T-cell (primary cell): Measurements from ENCODE around the gene SNX9. TPM values are rescaled to one million over a fixed set of nuclear protein-coding genes. Genes with fewer than 3 reads are reported as not detected.
"Not testable (repeated sequence)": the region's sequence is repeated elsewhere in the genome, so short reads cannot be mapped to it uniquely, and the experiment has no call there.

Experiments
- ATAC-seq, 4 experiments: fragments of 200-7000 bp in 3 of 4; fragments of 150-1000 bp in 1 of 4; cut with Tn5 transposase; replicated peaks in 1 of 4; 1 replicate in 3 of 4; 2 replicates in 1 of 4; pipeline ENCODE4 v1.10.0; 2021; ENCODE audit warnings: moderate library complexity in 3 of 4, mild to moderate bottlenecking in 2 of 4, moderate number of reproducible peaks in 1 of 4
- CTCF ChIA-PET, 2 donors: fragments of 300-600 bp; sonication (Branson Sonifier 250); formaldehyde crosslinking; loops; one replicate each; lab custom pipeline; 2022; ENCODE audit warnings: antibody characterized with exemption in 2 of 2; lab: Charles Lee
- POLR2A ChIA-PET, 2 donors: fragments of 300-600 bp; sonication (Branson Sonifier 250); formaldehyde crosslinking; loops; one replicate each; lab custom pipeline; 2022; ENCODE audit warnings: antibody characterized with exemption in 2 of 2; lab: Charles Lee
- DNase-seq, 35 experiments: peaks; one replicate each; pipeline versions ENCODE4 v3.0.0 to v3.0.0-alpha.2; 2013 to 2023
- H3K27ac ChIP-seq: one replicate; pipeline ENCODE4 v1.5.1; 2013; ENCODE audit warnings: low read length
- H3K27me3 ChIP-seq, 2 experiments: replicated peaks in 1 of 2; 1 replicate in 1 of 2; 2 replicates in 1 of 2; pipeline versions ENCODE4 v1.6.1 to v1.7.0; 2013; ENCODE audit warnings: low read length in 1 of 2, mixed read lengths in 1 of 2; ENCODE audit not compliant: control insufficient read depth in 2 of 2, insufficient read depth in 2 of 2; ENCODE audit errors: extremely low read depth in 1 of 2
- H3K36me3 ChIP-seq, 2 donors: 1 replicate in 1 of 2; 2 replicates in 1 of 2; pipeline versions ENCODE4 v1.6.1 to v1.7.0; 2013; ENCODE audit warnings: low read length in 1 of 2; ENCODE audit not compliant: control insufficient read depth in 2 of 2, insufficient read depth in 1 of 2; ENCODE audit errors: extremely low read depth in 1 of 2
- H3K4me1 ChIP-seq, 2 experiments: 1 replicate in 1 of 2; 2 replicates in 1 of 2; pipeline versions ENCODE4 v1.6.1 to v1.7.0; 2013; ENCODE audit warnings: low read length in 2 of 2, mixed read lengths in 1 of 2; ENCODE audit not compliant: insufficient read depth in 2 of 2, control insufficient read depth in 1 of 2; ENCODE audit errors: extremely low read depth in 1 of 2
- H3K4me3 ChIP-seq, 2 donors: 1 replicate in 1 of 2; 2 replicates in 1 of 2; pipeline versions ENCODE4 v1.5.1 to v1.7.0; 2013; ENCODE audit warnings: mild to moderate bottlenecking in 2 of 2, low read length in 1 of 2, moderate library complexity in 1 of 2; ENCODE audit not compliant: control insufficient read depth in 1 of 2; ENCODE audit errors: extremely low read depth in 1 of 2
- H3K9me3 ChIP-seq: 2 replicates; pipeline ENCODE4 v1.7.0; 2013
- H3K27ac Mint-ChIP-seq, 2 donors: one replicate each; pipeline ENCODE4 v1.8.0; 2020 to 2021; ENCODE audit warnings: mild to moderate bottlenecking in 2 of 2, mixed read lengths in 2 of 2
- H3K27me3 Mint-ChIP-seq, 2 donors: one replicate each; pipeline ENCODE4 v1.8.0; 2021 to 2022; ENCODE audit warnings: mixed read lengths in 2 of 2
- H3K36me3 Mint-ChIP-seq: one replicate; pipeline ENCODE4 v1.8.0; 2021; ENCODE audit warnings: mixed read lengths
- H3K4me1 Mint-ChIP-seq, 3 donors: one replicate each; pipeline ENCODE4 v1.8.0; 2020 to 2022; ENCODE audit warnings: mixed read lengths in 3 of 3, mild to moderate bottlenecking in 1 of 3
- H3K4me3 Mint-ChIP-seq, 3 donors: one replicate each; pipeline ENCODE4 v1.8.0; 2020 to 2022; ENCODE audit warnings: mild to moderate bottlenecking in 3 of 3, mixed read lengths in 3 of 3, moderate library complexity in 3 of 3
- H3K9me3 Mint-ChIP-seq, 3 donors: one replicate each; pipeline ENCODE4 v1.8.0; 2020 to 2022; ENCODE audit warnings: mixed read lengths in 3 of 3
- WGBS: methylation state at CpG from one replicate; pipeline ENCODE4 v1.1.5; 2013; ENCODE audit warnings: missing lambda C conversion rate; ENCODE audit not compliant: insufficient coverage; 5-methylcytosine and 5-hydroxymethylcytosine counted together
- total RNA-seq, 35 experiments: library from RNA in 6 of 35; stranded (reverse) in 6 of 35; fragments of 120-200 nt in 1 of 35; gene quantifications; one replicate each; pipeline versions ENCODE4 v1.2.1 to v1.2.4 and lab custom pipeline; 2013 to 2026

The SNX9 gene
- total RNA-seq, 5 donors from 2014 or later (not counting 1 experiment from before 2014, with no cell fraction given), result 20.5 to 25.9 (median 23.7) TPM

- H3K27me3 ChIP-seq, result no peaks in the 10 kb centered on the region
- ChIA-PET CTCF (no interaction called here), POLR2A (no interaction called here)
- no peak for DNase-seq
- no peak for ATAC-seq
- no peak overlapping the region for H3K27ac Mint-ChIP-seq
- peaks cover 49% of the 10 kb centered on the region for H3K36me3 Mint-ChIP-seq
- 98% methylated on average over 8 of the region's 15 CpGs for WGBS
- H3K9me3 Mint-ChIP-seq, result peaks cover 0 to 4% (median 0%) of the 10 kb centered on the region in 3 donors
- H3K27me3 Mint-ChIP-seq, result no peaks in the 10 kb centered on the region
- no peaks in the 10 kb centered on the region for H3K4me1 ChIP-seq
- no peak overlapping the region for H3K4me3 Mint-ChIP-seq
- H3K4me1 Mint-ChIP-seq, result peaks cover 0 to 12% (median 5%) of the 10 kb centered on the region in 3 donors
- H3K4me3 ChIP-seq, result no peak overlapping the region
- H3K27ac ChIP-seq, result no peak overlapping the region
- peaks cover 26 to 30% of the 10 kb centered on the region in 2 donors for H3K36me3 ChIP-seq
- no peaks in the 10 kb centered on the region for H3K9me3 ChIP-seq
Measured at GRCh38 chr6:157943964-157944283, 120.9 kb downstream of the SNX9 start.

- H3K36me3 ChIP-seq, result peaks cover 15 to 26% of the 10 kb centered on the region in 2 donors
- Mint-ChIP-seq H3K27ac (peak overlapping the region in 1 of 2 donors; percentile 29), H3K36me3 (peaks cover 40% of the 10 kb centered on the region), H3K27me3 (no peaks in the 10 kb centered on the region), H3K4me1 (peaks cover 0 to 11% (median 5%) of the 10 kb centered on the region in 3 donors), H3K9me3 (peaks cover 0 to 16% (median 0%) of the 10 kb centered on the region in 3 donors), H3K4me3 (no peak overlapping the region)
- H3K9me3 ChIP-seq, result no peaks in the 10 kb centered on the region
- POLR2A ChIA-PET, result no interaction called here
- no peak overlapping the region for H3K27ac ChIP-seq
- no peaks in the 10 kb centered on the region for H3K27me3 ChIP-seq
- 50% methylated on average over 1 of the region's 14 CpGs for WGBS
- DNase-seq, result no peak
- no peaks in the 10 kb centered on the region for H3K4me1 ChIP-seq
- no peak overlapping the region for H3K4me3 ChIP-seq
- ATAC-seq, result no peak
- CTCF ChIA-PET, result no interaction called here
Measured at GRCh38 chr6:157944983-157945931, 122.2 kb downstream of the SNX9 start.

GRCh38 chr6:157946053-157946617, 123.1 kb downstream of the SNX9 start:
- no peak overlapping the region for H3K27ac ChIP-seq
- peaks cover 12 to 26% of the 10 kb centered on the region in 2 donors for H3K36me3 ChIP-seq
- ATAC-seq (no peak), DNase-seq (no peak)
- H3K9me3 ChIP-seq, result no peaks in the 10 kb centered on the region
- no peaks in the 10 kb centered on the region for H3K27me3 Mint-ChIP-seq
- 100% methylated on average over 1 of the region's 6 CpGs for WGBS
- peaks cover 36% of the 10 kb centered on the region for H3K36me3 Mint-ChIP-seq
- no peak overlapping the region for H3K4me3 Mint-ChIP-seq
- no peak overlapping the region for H3K4me3 ChIP-seq
- peaks cover 0 to 6% (median 5%) of the 10 kb centered on the region in 3 donors for H3K4me1 Mint-ChIP-seq
- H3K4me1 ChIP-seq, result no peaks in the 10 kb centered on the region
- H3K27me3 ChIP-seq, result no peaks in the 10 kb centered on the region
- POLR2A ChIA-PET, result no interaction called here
- H3K9me3 Mint-ChIP-seq, result peaks cover 0 to 23% (median 4%) of the 10 kb centered on the region in 3 donors
- CTCF ChIA-PET, result interaction anchor here in 1 of 2 donors (0.8 to 1.1 kb wide), 2 partner anchors 184 to 631 kb away, joined by 3 to 4 read pairs; no protein-coding TSS in a partner anchor
- H3K27ac Mint-ChIP-seq, result no peak overlapping the region

GRCh38 chr6:157946865-157947532, 124.0 kb downstream of the SNX9 start:
- no peak overlapping the region for H3K4me3 ChIP-seq

GRCh38 chr6:157950899-157951298, 127.9 kb downstream of the SNX9 start:
- H3K4me1 ChIP-seq, H3K27me3 Mint-ChIP-seq, H3K4me3 Mint-ChIP-seq, H3K36me3 Mint-ChIP-seq, H3K4me1 Mint-ChIP-seq, H3K4me3 ChIP-seq, ATAC-seq, POLR2A ChIA-PET, H3K27ac ChIP-seq, H3K36me3 ChIP-seq, DNase-seq, H3K27ac Mint-ChIP-seq, H3K9me3 ChIP-seq: not testable (repeated sequence)
- peaks cover 0 to 24% (median 4%) of the 10 kb centered on the region in 3 donors for H3K9me3 Mint-ChIP-seq
- CTCF ChIA-PET, result interaction anchor here in 1 of 2 donors (0.5 kb wide), 1 partner anchor 57 kb away, joined by 3 read pairs; no protein-coding TSS in a partner anchor
- no CpG with 5 or more reads among the region's 1 CpG for WGBS
- peaks cover 0 to 14% of the 10 kb centered on the region in 2 experiments for H3K27me3 ChIP-seq

More at GRCh38 chr6:157946865-157947532, 124.0 kb downstream of the SNX9 start:
- ATAC-seq (peak; percentile 45 to 78 (median 66)), DNase-seq (peak in 9 of 35 experiments; percentile 10 to 53 (median 19))
- H3K27ac ChIP-seq, result no peak overlapping the region
- Mint-ChIP-seq H3K4me3 (no peak overlapping the region), H3K27me3 (no peaks in the 10 kb centered on the region), H3K9me3 (peaks cover 0 to 24% (median 4%) of the 10 kb centered on the region in 3 donors), H3K36me3 (peaks cover 29% of the 10 kb centered on the region), H3K27ac (peak overlapping the region in 1 of 2 donors; percentile 29), H3K4me1 (peaks cover 0 to 6% (median 5%) of the 10 kb centered on the region in 3 donors)
- no peaks in the 10 kb centered on the region for H3K9me3 ChIP-seq
- no peaks in the 10 kb centered on the region for H3K4me1 ChIP-seq
- POLR2A ChIA-PET, result interaction anchor here in 1 of 2 donors (1.2 kb wide), 1 partner anchor 14 kb away, joined by 3 read pairs; no protein-coding TSS in a partner anchor
- H3K36me3 ChIP-seq, result peaks cover 12 to 22% of the 10 kb centered on the region in 2 donors
- H3K27me3 ChIP-seq, result no peaks in the 10 kb centered on the region
- CTCF ChIA-PET, result interaction anchor here (0.6 to 1.3 kb wide), 11 partner anchors 14 to 1002 kb away, joined by 3 to 10 read pairs (median 4); no protein-coding TSS in a partner anchor
- WGBS, result 48% methylated on average over 4 of the region's 5 CpGs
